HepG2 (cell line): ENCODE data around the gene ZNF414. TPM values are rescaled to one million over a fixed set of nuclear protein-coding genes. Genes with fewer than 3 reads are reported as not detected.

Experiments
- AKAP8 ChIP-seq: sonication (generic); formaldehyde crosslinking; IDR thresholded peaks from 2 replicates; pipeline ENCODE4 v1.5.1; 2020; ENCODE audit warnings: mild to moderate bottlenecking, missing genetic modification reagents
- GATAD2A ChIP-seq: IDR thresholded peaks from 2 replicates; pipeline ENCODE4 v1.6.1; 2016
- IKZF1 ChIP-seq: fragments of 450-650 bp; IDR thresholded peaks from 2 replicates; pipeline ENCODE4 v1.7.1; 2016
- KMT2B ChIP-seq: IDR thresholded peaks from 2 replicates; pipeline ENCODE4 v1.6.1; 2016; ENCODE audit warnings: missing genetic modification reagents, missing compliant biosample characterization
- NCOA5 ChIP-seq: sonication (generic); formaldehyde crosslinking; IDR thresholded peaks from 2 replicates; pipeline ENCODE4 v1.4.0; 2020; ENCODE audit warnings: missing genetic modification reagents
- POLR2G ChIP-seq: fragments of 200-400 bp; formaldehyde crosslinking; IDR thresholded peaks from 2 replicates; pipeline ENCODE4 v1.6.1; 2018; ENCODE audit warnings: mild to moderate bottlenecking, low read depth, low read length, moderate library complexity
- PPARG ChIP-seq: conservative IDR thresholded peaks from 2 replicates; pipeline ENCODE4 v1.6.1; 2016; ENCODE audit warnings: missing biosample characterization, missing genetic modification reagents
- STAG1 ChIP-seq: sonication (generic); formaldehyde crosslinking; IDR thresholded peaks from 2 replicates; pipeline ENCODE4 v1.4.0; 2020; ENCODE audit warnings: missing genetic modification reagents
- ZC3H4 ChIP-seq: sonication (generic); formaldehyde crosslinking; IDR thresholded peaks from 2 replicates; pipeline ENCODE4 v1.4.0; 2020; ENCODE audit warnings: missing genetic modification reagents, borderline replicate concordance
- ZFP37 ChIP-seq: sonication (generic); formaldehyde crosslinking; IDR thresholded peaks from 2 replicates; pipeline ENCODE4 v1.4.0; 2020; ENCODE audit warnings: missing genetic modification reagents, borderline replicate concordance
- ZNF501 ChIP-seq: sonication (generic); formaldehyde crosslinking; IDR thresholded peaks from 2 replicates; pipeline ENCODE4 v1.5.1; 2020; ENCODE audit warnings: mild to moderate bottlenecking, moderate library complexity, missing genetic modification reagents
- polyA plus RNA-seq, 8 experiments: library from polyadenylated mRNA; depleted of rRNA in 3 of 8; stranded (reverse) in 7 of 8; unstranded in 1 of 8; fragments of >200 nt; fragmentation: Illumina TruSeq in 4 of 8; extraction: Trizol in 4 of 8; gene quantifications; 2 replicates each; pipeline versions ENCODE4 v1.2.1 to v1.2.3, GENCODE V29; 2011 to 2016; ENCODE audit warnings: low read depth in 4 of 8, missing spikeins in 1 of 8, mixed read lengths in 1 of 8; ENCODE audit not compliant: insufficient read depth in 1 of 8
- total RNA-seq, 5 experiments: library from RNA; depleted of rRNA; stranded (reverse); fragments of >200 nt; fragmentation: Illumina TruSeq; extraction: Trizol; gene quantifications; 2 replicates each; pipeline ENCODE4 v1.2.3, GENCODE V29; 2016; ENCODE audit warnings: low read depth in 1 of 5
- TF ChIP-seq, protein P1 (sequence below): IDR thresholded peaks from 2 replicates; pipeline ENCODE4 v1.6.1; 2016; ENCODE audit warnings: missing compliant biosample characterization, missing genetic modification reagents, borderline replicate concordance
- TF ChIP-seq, protein P2 (sequence below): sonication (generic); formaldehyde crosslinking; IDR thresholded peaks from 2 replicates; pipeline ENCODE4 v1.4.0; 2020; ENCODE audit warnings: mild to moderate bottlenecking, missing genetic modification reagents
- TF ChIP-seq, protein P3 (sequence below): sonication (generic); formaldehyde crosslinking; IDR thresholded peaks from 2 replicates; pipeline ENCODE4 v1.9.0; 2021; ENCODE audit warnings: mild to moderate bottlenecking, missing genetic modification reagents
- TF ChIP-seq, protein P4 (sequence below): sonication (generic); formaldehyde crosslinking; conservative IDR thresholded peaks from 2 replicates; pipeline ENCODE4 v1.5.0; 2020; ENCODE audit warnings: missing genetic modification reagents
- TF ChIP-seq, protein P5 (sequence below): sonication (generic); formaldehyde crosslinking; IDR thresholded peaks from 2 replicates; pipeline ENCODE4 v1.5.0; 2020; ENCODE audit warnings: missing genetic modification reagents
- TF ChIP-seq, protein P6 (sequence below): sonication (generic); formaldehyde crosslinking; IDR thresholded peaks from 2 replicates; pipeline ENCODE4 v1.5.0; 2020; ENCODE audit warnings: missing genetic modification reagents

ZNF414 gene
- total and polyA plus RNA-seq, 2 of the 13 experiments (the other 11 are each of a cell fraction or from before 2014, with no cell fraction given): 2.5 to 4.0 TPM

DNA sequence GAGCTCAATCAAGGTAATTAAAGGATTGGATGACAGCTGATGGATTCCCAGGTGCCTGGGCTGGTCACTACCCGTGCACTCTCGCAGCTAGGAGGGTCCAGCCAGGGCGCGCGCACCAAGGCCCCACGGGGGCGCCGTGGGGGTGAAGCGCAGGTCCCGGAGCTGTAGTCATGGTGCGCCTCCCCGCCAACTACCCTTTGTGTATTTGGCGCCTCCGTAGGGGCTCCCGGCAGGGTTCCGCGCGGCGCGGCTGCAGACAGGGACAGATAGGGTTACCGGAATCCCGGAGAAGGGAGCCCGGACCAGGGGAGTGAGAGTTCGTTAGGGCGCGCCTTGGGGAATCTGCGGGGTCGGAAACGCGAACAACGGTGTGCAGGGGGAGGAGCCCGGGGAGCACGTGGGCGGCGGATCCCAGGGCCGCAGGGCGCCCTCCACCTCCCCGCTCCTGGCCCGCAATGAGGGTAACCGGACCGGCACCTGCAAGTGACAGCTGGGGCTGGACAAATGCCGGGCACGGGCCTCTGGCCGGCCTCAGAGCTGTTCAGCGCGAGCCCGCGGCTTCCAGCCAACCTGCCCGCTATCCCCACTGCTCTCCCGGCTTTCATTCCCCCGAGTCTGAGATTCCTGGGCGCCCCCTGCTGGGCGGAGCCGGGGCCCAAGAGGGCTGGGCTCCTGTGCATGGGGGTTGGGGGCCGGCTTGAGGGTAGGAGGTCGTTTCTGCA, 8.1 kb downstream of the ZNF414 start (continued):
- TF ChIP-seq, protein P1, sequence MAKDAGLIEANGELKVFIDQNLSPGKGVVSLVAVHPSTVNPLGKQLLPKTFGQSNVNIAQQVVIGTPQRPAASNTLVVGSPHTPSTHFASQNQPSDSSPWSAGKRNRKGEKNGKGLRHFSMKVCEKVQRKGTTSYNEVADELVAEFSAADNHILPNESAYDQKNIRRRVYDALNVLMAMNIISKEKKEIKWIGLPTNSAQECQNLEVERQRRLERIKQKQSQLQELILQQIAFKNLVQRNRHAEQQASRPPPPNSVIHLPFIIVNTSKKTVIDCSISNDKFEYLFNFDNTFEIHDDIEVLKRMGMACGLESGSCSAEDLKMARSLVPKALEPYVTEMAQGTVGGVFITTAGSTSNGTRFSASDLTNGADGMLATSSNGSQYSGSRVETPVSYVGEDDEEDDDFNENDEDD: no peak
- TF ChIP-seq PPARG (CRISPR knock-in tag) (no peak), ZFP37 (no peak), ZNF501 (peak; percentile 82; the same call in 1 of the 2 replicates), AKAP8 (CRISPR knock-in tag) (0 out of 2 replicates have a peak, but pooled peaks have one; percentile 57), STAG1 (CRISPR knock-in tag) (peak; percentile 82), POLR2G (peak; percentile 60; the same call in 1 of the 2 replicates), GATAD2A (0 out of 2 replicates have a peak, but pooled peaks have one; percentile 13), KMT2B (CRISPR knock-in tag) (peak; percentile 42; the same call in 1 of the 2 replicates), IKZF1 (no peak), ZC3H4 (no peak), NCOA5 (no peak)
- TF ChIP-seq, protein P2, sequence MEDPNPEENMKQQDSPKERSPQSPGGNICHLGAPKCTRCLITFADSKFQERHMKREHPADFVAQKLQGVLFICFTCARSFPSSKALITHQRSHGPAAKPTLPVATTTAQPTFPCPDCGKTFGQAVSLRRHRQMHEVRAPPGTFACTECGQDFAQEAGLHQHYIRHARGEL: no peak
- TF ChIP-seq, protein P3, sequence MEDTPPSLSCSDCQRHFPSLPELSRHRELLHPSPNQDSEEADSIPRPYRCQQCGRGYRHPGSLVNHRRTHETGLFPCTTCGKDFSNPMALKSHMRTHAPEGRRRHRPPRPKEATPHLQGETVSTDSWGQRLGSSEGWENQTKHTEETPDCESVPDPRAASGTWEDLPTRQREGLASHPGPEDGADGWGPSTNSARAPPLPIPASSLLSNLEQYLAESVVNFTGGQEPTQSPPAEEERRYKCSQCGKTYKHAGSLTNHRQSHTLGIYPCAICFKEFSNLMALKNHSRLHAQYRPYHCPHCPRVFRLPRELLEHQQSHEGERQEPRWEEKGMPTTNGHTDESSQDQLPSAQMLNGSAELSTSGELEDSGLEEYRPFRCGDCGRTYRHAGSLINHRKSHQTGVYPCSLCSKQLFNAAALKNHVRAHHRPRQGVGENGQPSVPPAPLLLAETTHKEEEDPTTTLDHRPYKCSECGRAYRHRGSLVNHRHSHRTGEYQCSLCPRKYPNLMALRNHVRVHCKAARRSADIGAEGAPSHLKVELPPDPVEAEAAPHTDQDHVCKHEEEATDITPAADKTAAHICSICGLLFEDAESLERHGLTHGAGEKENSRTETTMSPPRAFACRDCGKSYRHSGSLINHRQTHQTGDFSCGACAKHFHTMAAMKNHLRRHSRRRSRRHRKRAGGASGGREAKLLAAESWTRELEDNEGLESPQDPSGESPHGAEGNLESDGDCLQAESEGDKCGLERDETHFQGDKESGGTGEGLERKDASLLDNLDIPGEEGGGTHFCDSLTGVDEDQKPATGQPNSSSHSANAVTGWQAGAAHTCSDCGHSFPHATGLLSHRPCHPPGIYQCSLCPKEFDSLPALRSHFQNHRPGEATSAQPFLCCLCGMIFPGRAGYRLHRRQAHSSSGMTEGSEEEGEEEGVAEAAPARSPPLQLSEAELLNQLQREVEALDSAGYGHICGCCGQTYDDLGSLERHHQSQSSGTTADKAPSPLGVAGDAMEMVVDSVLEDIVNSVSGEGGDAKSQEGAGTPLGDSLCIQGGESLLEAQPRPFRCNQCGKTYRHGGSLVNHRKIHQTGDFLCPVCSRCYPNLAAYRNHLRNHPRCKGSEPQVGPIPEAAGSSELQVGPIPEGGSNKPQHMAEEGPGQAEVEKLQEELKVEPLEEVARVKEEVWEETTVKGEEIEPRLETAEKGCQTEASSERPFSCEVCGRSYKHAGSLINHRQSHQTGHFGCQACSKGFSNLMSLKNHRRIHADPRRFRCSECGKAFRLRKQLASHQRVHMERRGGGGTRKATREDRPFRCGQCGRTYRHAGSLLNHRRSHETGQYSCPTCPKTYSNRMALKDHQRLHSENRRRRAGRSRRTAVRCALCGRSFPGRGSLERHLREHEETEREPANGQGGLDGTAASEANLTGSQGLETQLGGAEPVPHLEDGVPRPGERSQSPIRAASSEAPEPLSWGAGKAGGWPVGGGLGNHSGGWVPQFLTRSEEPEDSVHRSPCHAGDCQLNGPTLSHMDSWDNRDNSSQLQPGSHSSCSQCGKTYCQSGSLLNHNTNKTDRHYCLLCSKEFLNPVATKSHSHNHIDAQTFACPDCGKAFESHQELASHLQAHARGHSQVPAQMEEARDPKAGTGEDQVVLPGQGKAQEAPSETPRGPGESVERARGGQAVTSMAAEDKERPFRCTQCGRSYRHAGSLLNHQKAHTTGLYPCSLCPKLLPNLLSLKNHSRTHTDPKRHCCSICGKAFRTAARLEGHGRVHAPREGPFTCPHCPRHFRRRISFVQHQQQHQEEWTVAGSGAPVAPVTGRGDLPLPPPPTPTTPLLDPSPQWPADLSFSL (CRISPR knock-in tag): no peak
- TF ChIP-seq, protein P4, sequence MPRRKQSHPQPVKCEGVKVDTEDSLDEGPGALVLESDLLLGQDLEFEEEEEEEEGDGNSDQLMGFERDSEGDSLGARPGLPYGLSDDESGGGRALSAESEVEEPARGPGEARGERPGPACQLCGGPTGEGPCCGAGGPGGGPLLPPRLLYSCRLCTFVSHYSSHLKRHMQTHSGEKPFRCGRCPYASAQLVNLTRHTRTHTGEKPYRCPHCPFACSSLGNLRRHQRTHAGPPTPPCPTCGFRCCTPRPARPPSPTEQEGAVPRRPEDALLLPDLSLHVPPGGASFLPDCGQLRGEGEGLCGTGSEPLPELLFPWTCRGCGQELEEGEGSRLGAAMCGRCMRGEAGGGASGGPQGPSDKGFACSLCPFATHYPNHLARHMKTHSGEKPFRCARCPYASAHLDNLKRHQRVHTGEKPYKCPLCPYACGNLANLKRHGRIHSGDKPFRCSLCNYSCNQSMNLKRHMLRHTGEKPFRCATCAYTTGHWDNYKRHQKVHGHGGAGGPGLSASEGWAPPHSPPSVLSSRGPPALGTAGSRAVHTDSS: no peak
- TF ChIP-seq, protein P5, sequence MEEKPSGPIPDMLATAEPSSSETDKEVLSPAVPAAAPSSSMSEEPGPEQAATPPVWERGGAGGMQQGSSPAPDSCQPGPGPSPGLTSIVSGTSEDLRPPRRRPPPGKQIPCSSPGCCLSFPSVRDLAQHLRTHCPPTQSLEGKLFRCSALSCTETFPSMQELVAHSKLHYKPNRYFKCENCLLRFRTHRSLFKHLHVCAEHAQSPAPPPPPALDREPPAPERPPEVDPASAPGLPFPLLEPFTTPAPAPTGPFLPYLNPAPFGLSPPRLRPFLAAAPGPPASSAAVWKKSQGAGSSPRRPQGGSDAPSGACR: 0 out of 2 replicates have a peak, but pooled peaks have one; percentile 50
- TF ChIP-seq, protein P6, sequence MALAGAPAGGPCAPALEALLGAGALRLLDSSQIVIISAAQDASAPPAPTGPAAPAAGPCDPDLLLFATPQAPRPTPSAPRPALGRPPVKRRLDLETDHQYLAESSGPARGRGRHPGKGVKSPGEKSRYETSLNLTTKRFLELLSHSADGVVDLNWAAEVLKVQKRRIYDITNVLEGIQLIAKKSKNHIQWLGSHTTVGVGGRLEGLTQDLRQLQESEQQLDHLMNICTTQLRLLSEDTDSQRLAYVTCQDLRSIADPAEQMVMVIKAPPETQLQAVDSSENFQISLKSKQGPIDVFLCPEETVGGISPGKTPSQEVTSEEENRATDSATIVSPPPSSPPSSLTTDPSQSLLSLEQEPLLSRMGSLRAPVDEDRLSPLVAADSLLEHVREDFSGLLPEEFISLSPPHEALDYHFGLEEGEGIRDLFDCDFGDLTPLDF (CRISPR knock-in tag): no peak
